IPS-15b (cell line): ENCODE data around the gene ATP4B.

Experiments
- H3K27me3 ChIP-seq: one replicate; pipeline ENCODE4 v1.6.1; 2013; ENCODE audit warnings: low read length; ENCODE audit not compliant: control insufficient read depth, insufficient read depth
- H3K36me3 ChIP-seq: one replicate; pipeline ENCODE4 v1.6.1; 2013; ENCODE audit warnings: low read length; ENCODE audit not compliant: control insufficient read depth, insufficient read depth
- H3K4me1 ChIP-seq: one replicate; pipeline ENCODE4 v1.6.1; 2013; ENCODE audit warnings: mild to moderate bottlenecking, low read length; ENCODE audit not compliant: control insufficient read depth, insufficient read depth
- H3K4me3 ChIP-seq: one replicate; pipeline ENCODE4 v1.5.1; 2013; ENCODE audit warnings: low read depth, low read length
- H3K9ac ChIP-seq: one replicate; pipeline ENCODE4 v1.6.1; 2013; ENCODE audit warnings: low read depth, mild to moderate bottlenecking, low read length
- H3K9me3 ChIP-seq: one replicate; pipeline ENCODE4 v1.6.1; 2013; ENCODE audit warnings: mild to moderate bottlenecking, low read length; ENCODE audit not compliant: control insufficient read depth, insufficient read depth

Gene ATP4B

GRCh38 chr13:113620036-113620796 lies 37.8 kb downstream of the ATP4B start:
- H3K9me3 ChIP-seq: no peaks in the 10 kb centered on the region
- H3K27me3 ChIP-seq: no peaks in the 10 kb centered on the region
- H3K4me1 ChIP-seq: no peaks in the 10 kb centered on the region
- peaks cover 22% of the 10 kb centered on the region for H3K36me3 ChIP-seq
- no peak overlapping the region for H3K4me3 ChIP-seq
- H3K9ac ChIP-seq: no peak overlapping the region

DNA sequence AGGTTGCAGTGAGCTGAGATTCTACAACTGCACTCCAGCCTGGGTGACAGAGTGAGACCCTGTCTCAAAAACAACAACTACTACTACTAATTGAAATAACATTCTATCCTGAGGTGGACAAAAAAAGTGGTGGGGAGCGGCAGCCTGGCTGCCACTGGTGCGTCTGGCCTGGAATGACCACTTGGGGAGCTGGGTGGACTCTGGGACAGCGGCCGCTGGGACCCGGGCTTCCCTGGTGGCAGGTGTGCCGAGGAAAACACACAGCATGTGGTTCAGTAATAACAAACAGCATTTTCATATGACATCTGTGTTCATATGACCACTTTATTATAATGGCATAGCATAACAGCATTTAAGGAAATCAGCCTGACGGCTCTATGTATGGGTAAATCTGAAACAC lies 39.5 kb downstream of the ATP4B start:
- Histone ChIP-seq H3K36me3 (peaks cover 13% of the 10 kb centered on the region), H3K4me1 (no peaks in the 10 kb centered on the region), H3K4me3 (no peak overlapping the region)

GRCh38 chr13:113617961-113618360 lies 40.0 kb downstream of the ATP4B start:
- Histone ChIP-seq H3K4me1 (no peaks in the 10 kb centered on the region), H3K4me3 (no peak overlapping the region), H3K36me3 (peaks cover 9% of the 10 kb centered on the region), H3K9ac (no peak overlapping the region), H3K27me3 (no peaks in the 10 kb centered on the region), H3K9me3 (no peaks in the 10 kb centered on the region)

More for the DNA sequence above, 39.5 kb downstream of the ATP4B start:
- Histone ChIP-seq H3K9ac (no peak overlapping the region), H3K9me3 (no peaks in the 10 kb centered on the region), H3K27me3 (no peaks in the 10 kb centered on the region)

DNA sequence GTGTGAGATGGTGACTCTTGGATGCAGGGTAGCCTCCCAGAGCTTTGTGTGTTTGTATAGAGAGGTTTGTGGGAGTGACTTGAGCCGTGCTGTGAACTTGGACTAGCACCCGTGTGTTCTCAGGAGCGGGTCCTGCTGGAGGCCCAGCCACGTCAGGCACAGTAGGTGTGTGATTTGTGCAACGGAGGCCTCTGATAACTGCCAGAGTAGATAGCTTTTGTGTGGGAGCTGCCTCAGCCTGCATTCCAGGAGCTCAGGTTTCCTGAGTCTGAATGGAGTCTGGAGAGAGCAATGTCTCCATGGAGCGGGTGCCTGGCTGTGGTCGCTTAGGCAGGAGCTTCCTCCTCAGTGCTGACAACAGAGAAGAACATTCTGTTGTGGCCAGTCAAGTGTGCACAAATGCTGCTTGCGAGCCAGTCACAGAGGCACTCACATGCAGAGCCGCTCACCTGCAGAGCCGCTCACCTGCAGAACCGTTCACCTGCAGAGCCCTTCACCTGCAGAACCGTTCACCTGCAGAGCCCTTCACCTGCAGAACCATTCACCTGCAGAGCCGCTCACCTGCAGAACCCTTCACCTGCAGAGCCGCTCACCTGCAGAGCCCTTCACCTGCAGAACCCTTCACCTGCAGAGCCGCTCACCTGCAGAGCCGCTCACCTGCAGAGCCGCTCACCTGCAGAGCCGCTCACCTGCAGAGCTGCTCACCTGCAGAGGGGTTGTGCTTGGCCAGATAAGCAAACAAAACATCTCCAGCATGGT lies 40.8 kb downstream of the ATP4B start:
- H3K4me1 ChIP-seq: no peaks in the 10 kb centered on the region
- peaks cover 9% of the 10 kb centered on the region for H3K36me3 ChIP-seq
- H3K9me3 ChIP-seq: no peaks in the 10 kb centered on the region
- H3K27me3 ChIP-seq: no peaks in the 10 kb centered on the region
- H3K4me3 ChIP-seq: no peak overlapping the region
- H3K9ac ChIP-seq: no peak overlapping the region

GRCh38 chr13:113616281-113616906 lies 41.6 kb downstream of the ATP4B start:
- Histone ChIP-seq H3K4me3 (no peak overlapping the region), H3K36me3 (peaks cover 11% of the 10 kb centered on the region), H3K9ac (no peak overlapping the region)

GRCh38 chr13:113613789-113614379 lies 44.1 kb downstream of the ATP4B start:
- no peaks in the 10 kb centered on the region for H3K27me3 ChIP-seq
- no peak overlapping the region for H3K4me3 ChIP-seq
- no peaks in the 10 kb centered on the region for H3K9me3 ChIP-seq
- H3K4me1 ChIP-seq: no peaks in the 10 kb centered on the region
- H3K36me3 ChIP-seq: peaks cover 20% of the 10 kb centered on the region
- no peak overlapping the region for H3K9ac ChIP-seq

More at GRCh38 chr13:113616281-113616906, 41.6 kb downstream of the ATP4B start:
- Histone ChIP-seq H3K27me3 (no peaks in the 10 kb centered on the region), H3K4me1 (no peaks in the 10 kb centered on the region), H3K9me3 (no peaks in the 10 kb centered on the region)

GRCh38 chr13:113612607-113613006 lies 45.4 kb downstream of the ATP4B start:
- H3K9ac ChIP-seq: no peak overlapping the region
- H3K27me3 ChIP-seq: no peaks in the 10 kb centered on the region
- no peak overlapping the region for H3K4me3 ChIP-seq
- no peaks in the 10 kb centered on the region for H3K4me1 ChIP-seq
- peaks cover 23% of the 10 kb centered on the region for H3K36me3 ChIP-seq
- H3K9me3 ChIP-seq: no peaks in the 10 kb centered on the region

- Histone ChIP-seq H3K4me3 (no peak overlapping the region), H3K9me3 (no peaks in the 10 kb centered on the region), H3K9ac (no peak overlapping the region), H3K27me3 (no peaks in the 10 kb centered on the region), H3K4me1 (no peaks in the 10 kb centered on the region), H3K36me3 (peaks cover 21% of the 10 kb centered on the region)
Measured at GRCh38 chr13:113611996-113612395, 46.0 kb downstream of the ATP4B start.

DNA sequence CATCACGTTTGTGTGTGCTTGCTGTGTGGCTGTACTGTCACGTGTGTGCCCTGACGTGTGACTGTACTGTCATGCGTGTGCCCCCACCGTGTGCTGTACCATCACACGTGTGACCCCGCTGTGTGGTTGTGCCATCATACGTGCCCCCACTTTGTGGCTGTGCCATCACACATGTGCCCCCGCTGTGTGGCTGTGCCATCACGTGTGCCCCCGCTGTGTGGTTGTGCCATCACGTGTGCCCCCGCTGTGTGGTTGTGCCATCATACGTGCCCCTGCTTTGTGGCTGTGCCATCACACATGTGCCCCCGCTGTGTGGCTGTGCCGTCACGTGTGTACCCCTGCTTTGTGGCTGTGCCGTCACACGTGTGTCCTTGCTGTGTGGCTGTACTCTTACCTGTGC lies 47.7 kb downstream of the ATP4B start:
- no peak overlapping the region for H3K9ac ChIP-seq
- no peak overlapping the region for H3K4me3 ChIP-seq
- H3K27me3 ChIP-seq: no peaks in the 10 kb centered on the region
- H3K36me3 ChIP-seq: peaks cover 24% of the 10 kb centered on the region
- no peaks in the 10 kb centered on the region for H3K4me1 ChIP-seq
- H3K9me3 ChIP-seq: no peaks in the 10 kb centered on the region

GRCh38 chr13:113609616-113610015 lies 48.4 kb downstream of the ATP4B start:
- Histone ChIP-seq H3K4me1 (no peaks in the 10 kb centered on the region), H3K4me3 (no peak overlapping the region), H3K27me3 (no peaks in the 10 kb centered on the region), H3K36me3 (peaks cover 24% of the 10 kb centered on the region), H3K9me3 (no peaks in the 10 kb centered on the region), H3K9ac (no peak overlapping the region)

- H3K36me3 ChIP-seq: peaks cover 24% of the 10 kb centered on the region
Measured at GRCh38 chr13:113608967-113609533, 48.9 kb downstream of the ATP4B start.

More at GRCh38 chr13:113608967-113609533, 48.9 kb downstream of the ATP4B start:
- H3K4me1 ChIP-seq: no peaks in the 10 kb centered on the region
- H3K9me3 ChIP-seq: no peaks in the 10 kb centered on the region
- no peaks in the 10 kb centered on the region for H3K27me3 ChIP-seq
- H3K9ac ChIP-seq: no peak overlapping the region
- H3K4me3 ChIP-seq: no peak overlapping the region
